ENCODE measurements around the gene GALNT18.

The GALNT18 gene

DNA sequence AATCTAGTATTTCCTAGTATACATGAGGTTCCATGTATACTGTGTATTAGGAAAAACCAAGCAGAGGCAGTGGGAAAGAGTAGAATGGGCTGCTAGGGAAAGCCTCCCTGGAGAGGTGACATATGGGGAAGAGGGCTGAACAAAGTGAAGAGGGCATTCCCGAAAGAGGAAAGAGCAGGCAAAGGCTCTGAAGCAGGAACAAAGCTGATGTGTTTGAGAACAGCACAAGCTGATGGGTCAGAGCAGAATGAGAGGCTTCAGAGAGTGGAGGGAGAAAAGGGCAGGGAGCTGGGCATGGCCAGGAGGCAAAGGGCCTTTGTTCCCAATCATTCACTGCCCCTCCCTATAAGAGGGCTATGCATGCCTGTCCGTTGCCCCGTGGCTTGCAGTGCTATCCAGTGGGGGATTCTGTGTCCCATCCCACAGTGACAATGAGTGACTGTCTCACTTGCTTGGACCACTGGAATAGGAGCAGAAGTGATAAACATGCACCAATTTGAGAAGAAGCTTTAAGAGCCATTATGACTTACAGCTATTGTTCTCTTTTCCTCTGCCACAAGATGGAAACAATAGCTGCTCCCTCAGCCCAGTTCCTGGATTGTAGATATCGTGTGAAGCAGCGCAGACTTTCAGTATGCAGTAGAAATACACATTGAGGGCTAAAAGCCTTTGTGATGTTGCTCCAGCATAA is 39.6 kb downstream of the GALNT18 start:
- TF ChIP-seq, protein P1, sequence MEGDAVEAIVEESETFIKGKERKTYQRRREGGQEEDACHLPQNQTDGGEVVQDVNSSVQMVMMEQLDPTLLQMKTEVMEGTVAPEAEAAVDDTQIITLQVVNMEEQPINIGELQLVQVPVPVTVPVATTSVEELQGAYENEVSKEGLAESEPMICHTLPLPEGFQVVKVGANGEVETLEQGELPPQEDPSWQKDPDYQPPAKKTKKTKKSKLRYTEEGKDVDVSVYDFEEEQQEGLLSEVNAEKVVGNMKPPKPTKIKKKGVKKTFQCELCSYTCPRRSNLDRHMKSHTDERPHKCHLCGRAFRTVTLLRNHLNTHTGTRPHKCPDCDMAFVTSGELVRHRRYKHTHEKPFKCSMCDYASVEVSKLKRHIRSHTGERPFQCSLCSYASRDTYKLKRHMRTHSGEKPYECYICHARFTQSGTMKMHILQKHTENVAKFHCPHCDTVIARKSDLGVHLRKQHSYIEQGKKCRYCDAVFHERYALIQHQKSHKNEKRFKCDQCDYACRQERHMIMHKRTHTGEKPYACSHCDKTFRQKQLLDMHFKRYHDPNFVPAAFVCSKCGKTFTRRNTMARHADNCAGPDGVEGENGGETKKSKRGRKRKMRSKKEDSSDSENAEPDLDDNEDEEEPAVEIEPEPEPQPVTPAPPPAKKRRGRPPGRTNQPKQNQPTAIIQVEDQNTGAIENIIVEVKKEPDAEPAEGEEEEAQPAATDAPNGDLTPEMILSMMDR (IDR thresholded peaks at IDR 0.05; ENCODE audit: extremely low read depth, missing control alignments), result no peak
- DNase-seq (ENCODE audit: low spot score), result no peak

DNA sequence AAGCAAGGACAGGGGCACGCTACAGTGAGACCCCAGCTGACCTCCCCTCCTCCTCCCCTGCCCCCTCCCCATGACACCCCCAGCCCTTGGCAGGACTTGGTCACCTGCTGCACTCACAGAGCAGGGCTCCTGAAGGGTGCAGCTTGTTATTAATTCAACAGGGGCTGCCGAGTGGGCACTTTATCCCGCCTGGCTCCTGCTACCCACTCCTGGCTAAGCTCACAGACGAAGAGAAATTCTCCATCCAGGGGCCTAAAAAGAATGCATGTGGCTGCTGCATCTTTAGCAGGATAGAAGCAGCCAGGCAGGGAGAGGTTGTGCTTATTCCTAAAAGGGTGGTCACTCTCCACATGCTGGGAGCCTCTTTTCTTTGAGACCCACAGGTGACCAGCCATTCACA is 40.3 kb downstream of the GALNT18 start:
- no peak for DNase-seq (ENCODE audit: low spot score)
- TF ChIP-seq, protein P1 (IDR thresholded peaks at IDR 0.05; ENCODE audit: extremely low read depth, missing control alignments), result no peak

DNA sequence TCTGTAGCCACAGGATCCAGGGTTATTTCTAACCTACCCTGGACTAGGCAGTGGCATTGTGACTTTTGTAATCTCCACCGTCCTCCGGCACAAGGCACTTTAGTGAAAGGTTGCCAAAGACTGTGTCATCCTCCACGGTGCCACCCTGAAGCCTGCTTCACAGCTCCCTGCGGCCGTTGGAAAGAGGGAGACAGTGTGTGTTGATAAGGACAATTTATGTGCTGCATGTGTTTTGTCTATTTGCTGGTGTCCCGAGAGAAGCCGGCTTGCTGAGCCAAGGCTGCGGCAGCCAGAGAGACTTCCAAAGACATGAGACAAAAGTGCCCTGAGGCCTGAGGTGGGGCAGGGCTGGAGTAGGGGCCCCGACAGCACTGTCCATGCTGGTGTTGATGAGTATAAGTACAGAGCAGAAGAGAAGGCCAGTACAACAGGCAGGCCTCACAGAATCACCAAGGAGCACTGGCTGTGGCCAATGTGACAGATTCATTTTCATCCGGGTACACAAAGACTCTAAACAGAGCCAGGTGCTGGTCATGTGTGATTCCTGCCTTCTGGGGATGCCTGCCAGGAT is 40.9 kb downstream of the GALNT18 start:
- TF ChIP-seq, protein P1 (IDR thresholded peaks at IDR 0.05; ENCODE audit: extremely low read depth, missing control alignments), result no peak
- DNase-seq (ENCODE audit: low spot score), result no peak

GRCh38 chr11:11580012-11580411 is 41.8 kb downstream of the GALNT18 start:
- TF ChIP-seq, protein P1 (IDR thresholded peaks at IDR 0.05; ENCODE audit: extremely low read depth, missing control alignments), result no peak
- no peak for DNase-seq (ENCODE audit: low spot score)

GRCh38 chr11:11579012-11579988 is 42.5 kb downstream of the GALNT18 start:
- no peak for DNase-seq (ENCODE audit: low spot score)

DNA sequence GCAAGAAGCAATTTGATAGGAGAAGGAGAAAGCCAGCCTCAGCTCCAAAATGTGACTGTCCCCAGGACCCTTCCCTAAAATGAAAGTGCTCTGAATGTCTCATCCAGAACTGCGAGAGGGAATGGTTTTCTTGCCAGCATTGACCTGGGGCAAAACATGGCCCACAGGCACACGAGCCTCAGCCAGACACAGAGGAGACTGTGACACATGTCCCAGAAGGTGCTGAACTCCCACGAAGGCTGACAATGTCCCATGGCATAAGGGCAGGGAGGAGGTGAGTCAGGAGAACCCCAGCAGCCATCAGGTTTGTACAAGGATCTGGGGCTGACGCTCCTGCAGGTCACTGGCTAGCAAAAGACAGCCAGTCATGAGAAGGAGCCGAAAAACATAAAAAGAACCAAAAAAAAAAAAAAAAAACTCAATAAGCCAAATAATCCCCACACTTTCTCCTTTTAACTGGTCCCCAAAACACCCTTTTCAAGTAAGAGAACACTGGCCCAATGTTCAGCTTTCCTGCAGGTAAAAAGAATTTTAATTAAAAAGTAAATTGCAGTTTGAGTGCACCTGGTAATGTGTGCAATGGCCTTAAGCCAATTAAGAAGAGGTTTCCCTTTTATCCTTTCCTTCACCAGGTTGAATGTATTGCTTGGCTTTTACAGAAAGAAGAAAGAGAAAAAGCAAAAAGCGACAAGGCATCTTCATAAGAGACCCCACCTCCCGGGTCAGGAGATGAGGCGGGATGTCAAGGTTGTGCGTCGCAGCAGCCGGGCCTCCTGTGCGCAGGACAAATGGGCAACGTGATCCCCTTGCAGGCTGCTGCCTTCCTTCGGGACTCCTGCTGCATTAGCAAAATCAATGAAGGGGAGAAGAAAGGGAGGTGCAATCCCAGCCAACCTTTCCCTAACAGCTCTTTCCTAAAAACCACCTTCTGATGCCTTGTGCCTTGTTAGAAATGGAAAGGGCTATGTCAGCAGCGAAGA is 43.6 kb downstream of the GALNT18 start:
- no peak for DNase-seq (ENCODE audit: low spot score)

More at GRCh38 chr11:11579012-11579988, 42.5 kb downstream of the GALNT18 start:
- TF ChIP-seq, protein P1 (IDR thresholded peaks at IDR 0.05; ENCODE audit: extremely low read depth, missing control alignments), result no peak

More for the DNA sequence above, 43.6 kb downstream of the GALNT18 start:
- TF ChIP-seq, protein P1 (IDR thresholded peaks at IDR 0.05; ENCODE audit: extremely low read depth, missing control alignments), result no peak
